ENCODE data around the gene ZIC3. TPM values are rescaled to one million over a fixed set of nuclear protein-coding genes. Genes with fewer than 3 reads are reported as not detected.

ZIC3 gene
- total RNA-seq (not detected), polyA plus RNA-seq (not detected), total RNA-seq (not detected)

DNA sequence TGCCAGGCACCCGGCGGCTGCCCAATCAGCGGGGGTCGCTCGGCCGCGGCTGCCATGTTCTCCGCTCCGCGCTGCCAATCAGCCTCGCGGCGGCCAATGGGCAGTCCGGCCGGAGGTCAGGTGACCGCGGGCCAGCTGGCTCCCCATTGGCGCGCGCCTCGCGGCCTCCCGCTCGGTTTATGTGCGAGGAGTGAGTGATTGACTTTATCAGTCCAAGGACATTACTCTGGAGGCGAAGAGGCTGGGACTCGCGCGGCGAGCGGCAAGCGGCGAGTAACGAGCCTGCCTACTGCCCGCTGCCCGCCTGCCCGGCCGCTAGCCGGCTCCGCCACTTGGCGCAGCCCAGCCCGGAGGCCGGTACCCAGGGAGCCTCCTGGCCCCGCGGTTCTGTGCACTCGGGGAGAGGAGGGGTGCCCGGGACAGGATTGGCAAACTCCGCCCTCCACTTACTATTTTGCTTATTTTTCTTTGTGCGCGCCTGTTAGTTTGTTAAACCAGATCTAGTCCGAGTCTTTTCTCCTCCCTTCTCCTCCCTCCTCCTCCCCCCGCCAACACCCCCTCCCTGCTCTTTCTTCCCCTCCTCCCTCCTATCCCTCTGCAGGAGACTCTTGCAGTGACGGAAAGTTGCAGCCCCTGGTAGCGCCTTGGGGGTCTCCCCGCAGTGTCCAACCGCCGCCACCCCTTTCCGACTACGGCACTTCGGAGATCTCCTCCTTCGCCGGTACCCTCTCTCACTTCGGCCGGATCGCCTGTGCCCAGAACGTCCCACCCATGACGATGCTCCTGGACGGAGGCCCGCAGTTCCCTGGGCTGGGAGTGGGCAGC, at the start of gene ZIC3:
Gene ZIC3 (plus strand): TSS at position 207 of the 825 bp plus-strand sequence. CDS start 565 bp downstream, at position 772.
- DNase-seq (no peak), ATAC-seq (no peak)
- peaks cover 0 to 16% of the 10 kb centered on the region in 2 donors for H3K27me3 ChIP-seq (ENCODE audit: control insufficient read depth in 2 of 2, insufficient read depth in 2 of 2, low read length in 2 of 2)
- peaks cover 6 to 27% (median 16%) of the 10 kb centered on the region in 7 donors for H3K4me1 Mint-ChIP-seq
- no peaks in the 10 kb centered on the region for H3K36me3 ChIP-seq (ENCODE audit: control insufficient read depth in 2 of 3, insufficient read depth in 3 of 3, low read length in 3 of 3)
- no peak within 1 kb of the TSS for H3K27ac ChIP-seq (ENCODE audit: low read depth, low read length)
- H3K9me3 Mint-ChIP-seq = peaks cover 0 to 21% (median 4%) of the 10 kb centered on the region in 11 donors
- peak within 1 kb of the TSS in 1 of 9 donors; percentile 82 for H3K27ac Mint-ChIP-seq
- peaks cover 0 to 4% of the 10 kb centered on the region in 2 donors for H3K4me1 ChIP-seq (ENCODE audit: control insufficient read depth in 2 of 2, insufficient read depth in 2 of 2, low read length in 2 of 2)
- H3K4me3 Mint-ChIP-seq = peak within 1 kb of the TSS; percentile 33 to 84 (median 66)
- CTCF ChIA-PET = no interaction called here
- H3K4me3 ChIP-seq (ENCODE audit: low read length) = no peak within 1 kb of the TSS
- no peaks in the 10 kb centered on the region for H3K9me3 ChIP-seq (ENCODE audit: control insufficient read depth in 2 of 3, low read length in 3 of 3)
- POLR2A ChIA-PET = no interaction called here
- peaks cover 47 to 77% (median 56%) of the 10 kb centered on the region in 5 donors for H3K27me3 Mint-ChIP-seq
- H3K36me3 Mint-ChIP-seq = peaks cover 0 to 4% (median 0%) of the 10 kb centered on the region in 5 donors
- intact Hi-C loops (cut with micrococcal nuclease) = no loop called here

DNA sequence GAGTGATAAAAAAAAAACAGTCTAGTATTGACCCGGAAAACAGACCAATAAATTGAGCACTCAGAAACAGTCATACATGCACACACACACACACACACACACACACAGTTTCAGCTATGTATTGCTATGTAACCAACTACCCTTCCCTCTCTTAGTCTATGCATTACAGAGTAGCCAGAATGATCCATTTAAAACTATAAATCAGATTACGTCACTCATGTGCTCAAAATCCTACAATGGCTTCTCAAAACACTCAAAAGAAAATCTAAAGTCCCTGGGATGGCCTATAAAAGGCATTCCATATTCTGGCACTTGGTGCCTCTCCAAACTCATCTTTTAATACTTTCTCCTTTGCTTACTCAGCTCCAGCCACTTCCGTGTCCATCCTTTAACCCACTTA, 46.5 kb upstream of the ZIC3 start:
- H3K4me1 ChIP-seq (ENCODE audit: control insufficient read depth in 2 of 2, insufficient read depth in 2 of 2, low read length in 2 of 2) = no peaks in the 10 kb centered on the region
- intact Hi-C loops (cut with micrococcal nuclease) = no loop called here
- Mint-ChIP-seq H3K27me3 (peaks cover 0 to 15% (median 10%) of the 10 kb centered on the region in 5 donors), H3K4me1 (no peaks in the 10 kb centered on the region), H3K9me3 (peaks cover 0 to 1% (median 0%) of the 10 kb centered on the region in 11 donors), H3K27ac (no peak overlapping the region), H3K36me3 (no peaks in the 10 kb centered on the region), H3K4me3 (no peak overlapping the region)
- ATAC-seq (no peak), DNase-seq (no peak)
- H3K27ac ChIP-seq (ENCODE audit: low read depth, low read length) = no peak overlapping the region
- no peaks in the 10 kb centered on the region for H3K9me3 ChIP-seq (ENCODE audit: control insufficient read depth in 2 of 3, low read length in 3 of 3)
- ChIA-PET POLR2A (no interaction called here), CTCF (no interaction called here)
- no peak overlapping the region for H3K4me3 ChIP-seq (ENCODE audit: low read length)
- no peaks in the 10 kb centered on the region for H3K27me3 ChIP-seq (ENCODE audit: control insufficient read depth in 2 of 2, insufficient read depth in 2 of 2, low read length in 2 of 2)
- no peaks in the 10 kb centered on the region for H3K36me3 ChIP-seq (ENCODE audit: control insufficient read depth in 2 of 3, insufficient read depth in 3 of 3, low read length in 3 of 3)

DNA sequence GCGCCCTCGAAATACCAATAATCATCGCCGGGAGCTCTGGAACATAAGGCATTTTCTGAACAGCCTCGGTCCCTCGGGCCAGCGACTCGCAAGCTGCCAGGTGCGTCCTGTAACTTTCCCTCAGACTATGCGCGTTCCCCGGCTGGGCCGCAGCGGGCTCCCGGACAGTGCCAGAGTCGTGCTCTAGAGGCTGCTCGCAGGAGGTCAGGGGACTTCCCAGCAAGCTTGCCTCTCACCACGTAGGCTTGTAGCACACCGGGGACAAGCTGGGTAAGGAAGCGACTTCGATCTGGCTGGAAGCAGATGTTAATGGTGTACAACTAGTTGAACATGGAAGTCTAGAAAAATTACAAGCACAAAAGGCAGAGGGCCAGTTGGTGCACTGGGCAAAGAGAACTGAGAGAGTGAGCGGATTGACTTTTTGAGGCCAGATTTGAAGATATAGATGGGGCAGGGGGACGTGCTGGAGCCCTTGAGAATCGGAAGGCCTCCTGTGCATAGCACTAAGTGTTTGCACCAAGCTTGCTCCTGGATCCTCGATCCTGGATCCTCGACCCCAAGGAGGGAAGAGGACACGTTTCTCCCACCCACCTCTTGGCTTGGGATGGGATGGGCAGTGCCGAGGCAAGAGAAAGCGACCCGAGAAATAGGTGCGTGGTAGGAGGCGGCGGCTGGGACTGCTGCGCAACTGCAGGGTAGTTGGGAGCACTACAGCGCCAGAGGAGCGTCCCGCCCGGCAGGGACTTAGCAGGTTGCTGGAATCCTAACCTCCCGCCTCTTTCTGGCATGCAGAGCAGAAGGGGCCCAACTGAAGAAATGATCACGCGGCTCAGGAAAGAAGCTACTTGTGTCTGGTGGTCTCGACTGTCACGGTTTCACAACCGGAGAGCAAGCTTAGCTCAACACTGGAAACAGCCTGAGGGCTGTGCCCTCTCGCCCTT, 19.9 kb upstream of the ZIC3 start:
- Histone ChIP-seq H3K27ac (ENCODE audit: low read depth, low read length) (no peak overlapping the region), H3K27me3 (ENCODE audit: control insufficient read depth in 2 of 2, insufficient read depth in 2 of 2, low read length in 2 of 2) (no peaks in the 10 kb centered on the region), H3K9me3 (ENCODE audit: control insufficient read depth in 2 of 3, low read length in 3 of 3) (no peaks in the 10 kb centered on the region), H3K4me3 (ENCODE audit: low read length) (no peak overlapping the region), H3K4me1 (ENCODE audit: control insufficient read depth in 2 of 2, insufficient read depth in 2 of 2, low read length in 2 of 2) (no peaks in the 10 kb centered on the region), H3K36me3 (ENCODE audit: control insufficient read depth in 2 of 3, insufficient read depth in 3 of 3, low read length in 3 of 3) (no peaks in the 10 kb centered on the region)
- Mint-ChIP-seq H3K4me1 (peaks cover 0 to 15% (median 12%) of the 10 kb centered on the region in 7 donors), H3K36me3 (no peaks in the 10 kb centered on the region), H3K27ac (no peak overlapping the region), H3K27me3 (peaks cover 21 to 56% (median 41%) of the 10 kb centered on the region in 5 donors), H3K4me3 (peak overlapping the region in 1 of 10 donors; percentile 40), H3K9me3 (peaks cover 0 to 3% (median 0%) of the 10 kb centered on the region in 11 donors)
- ATAC-seq (no peak), DNase-seq (no peak)
- ChIA-PET CTCF (no interaction called here), POLR2A (no interaction called here)
- intact Hi-C loops (cut with micrococcal nuclease) = no loop called here

DNA sequence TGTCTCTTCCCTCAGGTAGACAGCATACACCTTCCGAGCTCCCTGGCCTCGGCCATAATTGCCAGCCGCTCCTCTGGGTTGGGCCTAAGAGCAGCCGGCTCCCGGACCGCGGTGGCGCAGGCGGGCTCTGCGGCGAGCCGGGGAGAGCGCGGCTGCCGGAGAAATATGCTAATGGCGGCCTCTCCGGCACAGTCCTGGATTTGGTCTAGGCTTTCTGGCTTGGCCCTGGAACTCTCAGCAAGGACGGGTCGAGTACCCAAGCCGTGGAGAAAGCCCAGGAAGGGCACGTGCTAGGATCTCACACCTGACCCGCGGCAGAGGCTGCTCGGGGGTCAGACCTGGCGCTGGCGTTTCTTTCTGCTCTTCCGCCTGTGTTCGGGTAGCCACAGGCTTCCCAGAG, 18.6 kb upstream of the ZIC3 start:
- H3K9me3 Mint-ChIP-seq = peaks cover 0 to 3% (median 0%) of the 10 kb centered on the region in 11 donors
- intact Hi-C loops (cut with micrococcal nuclease) = loop anchor here in 1 of 2 donors (1.0 kb wide), 1 partner anchor 124 kb away; no protein-coding TSS in a partner anchor
- CTCF ChIA-PET = no interaction called here
- no peaks in the 10 kb centered on the region for H3K36me3 Mint-ChIP-seq
- H3K4me1 Mint-ChIP-seq = peaks cover 0 to 20% (median 16%) of the 10 kb centered on the region in 7 donors
- no peaks in the 10 kb centered on the region for H3K36me3 ChIP-seq (ENCODE audit: control insufficient read depth in 2 of 3, insufficient read depth in 3 of 3, low read length in 3 of 3)
- no peak overlapping the region for H3K27ac Mint-ChIP-seq
- ATAC-seq (no peak), DNase-seq (no peak)
- no peaks in the 10 kb centered on the region for H3K27me3 ChIP-seq (ENCODE audit: control insufficient read depth in 2 of 2, insufficient read depth in 2 of 2, low read length in 2 of 2)
- peaks cover 26 to 62% (median 46%) of the 10 kb centered on the region in 5 donors for H3K27me3 Mint-ChIP-seq
- H3K9me3 ChIP-seq (ENCODE audit: control insufficient read depth in 2 of 3, low read length in 3 of 3) = no peaks in the 10 kb centered on the region
- POLR2A ChIA-PET = no interaction called here
- H3K4me3 Mint-ChIP-seq = peak overlapping the region in 4 of 10 donors; percentile 16 to 47 (median 40)
- H3K27ac ChIP-seq (ENCODE audit: low read depth, low read length) = no peak overlapping the region
- no peak overlapping the region for H3K4me3 ChIP-seq (ENCODE audit: low read length)
- H3K4me1 ChIP-seq (ENCODE audit: control insufficient read depth in 2 of 2, insufficient read depth in 2 of 2, low read length in 2 of 2) = no peaks in the 10 kb centered on the region

DNA sequence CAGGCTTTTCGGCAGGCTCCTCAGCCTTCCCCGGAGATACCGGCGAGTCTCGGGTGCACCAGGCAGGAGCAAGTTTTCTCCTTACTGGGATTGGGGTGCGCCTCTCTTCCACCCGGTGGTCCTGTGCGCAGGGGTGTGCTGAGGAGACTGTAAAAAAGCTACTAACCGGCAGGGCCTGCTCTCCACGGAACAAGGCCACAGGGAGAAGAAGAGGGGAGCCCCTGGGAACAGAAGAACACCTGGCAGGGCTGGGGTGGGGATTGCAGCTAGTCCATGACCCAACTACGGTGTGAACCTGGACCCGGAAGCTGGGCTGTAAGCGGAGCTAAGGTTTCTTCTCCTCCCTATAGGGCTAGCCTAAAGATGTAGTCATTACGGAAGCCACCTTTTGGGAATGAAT, 17.7 kb upstream of the ZIC3 start:
- ChIA-PET POLR2A (no interaction called here), CTCF (no interaction called here)
- no peak overlapping the region for H3K27ac ChIP-seq (ENCODE audit: low read depth, low read length)
- ATAC-seq (no peak), DNase-seq (no peak)
- no peaks in the 10 kb centered on the region for H3K4me1 ChIP-seq (ENCODE audit: control insufficient read depth in 2 of 2, insufficient read depth in 2 of 2, low read length in 2 of 2)
- Mint-ChIP-seq H3K36me3 (no peaks in the 10 kb centered on the region), H3K9me3 (peaks cover 0 to 3% (median 0%) of the 10 kb centered on the region in 11 donors), H3K27me3 (peaks cover 26 to 65% (median 43%) of the 10 kb centered on the region in 5 donors), H3K27ac (no peak overlapping the region), H3K4me1 (peaks cover 0 to 20% (median 16%) of the 10 kb centered on the region in 7 donors), H3K4me3 (peak overlapping the region in 4 of 10 donors; percentile 7 to 46 (median 32))
- H3K4me3 ChIP-seq (ENCODE audit: low read length) = no peak overlapping the region
- no peaks in the 10 kb centered on the region for H3K27me3 ChIP-seq (ENCODE audit: control insufficient read depth in 2 of 2, insufficient read depth in 2 of 2, low read length in 2 of 2)
- H3K36me3 ChIP-seq (ENCODE audit: control insufficient read depth in 2 of 3, insufficient read depth in 3 of 3, low read length in 3 of 3) = no peaks in the 10 kb centered on the region
- intact Hi-C loops (cut with micrococcal nuclease) = loop anchor here in 1 of 2 donors (2.0 kb wide), 1 partner anchor 15 kb away; no protein-coding TSS in a partner anchor
- no peaks in the 10 kb centered on the region for H3K9me3 ChIP-seq (ENCODE audit: control insufficient read depth in 2 of 3, low read length in 3 of 3)

DNA sequence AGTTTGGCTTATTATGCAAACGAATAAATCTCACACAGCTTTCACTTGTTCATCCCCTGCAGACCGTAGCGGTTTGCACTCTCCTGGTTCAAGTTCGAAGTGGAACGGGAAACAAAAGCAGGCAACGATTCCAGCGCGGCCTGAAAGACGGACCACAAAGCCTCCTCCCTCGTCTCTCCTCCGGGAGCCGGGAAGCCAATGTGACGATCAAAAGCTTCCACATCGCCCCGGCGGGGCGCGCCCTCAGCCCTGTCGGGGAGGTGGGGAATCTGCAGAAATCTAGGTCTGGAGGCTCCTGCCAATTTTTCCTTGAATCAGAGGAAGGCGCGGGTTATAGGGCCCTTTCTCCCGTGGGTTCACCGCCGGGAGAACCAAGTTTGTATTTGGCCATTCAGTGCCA, 16.9 kb upstream of the ZIC3 start:
- H3K4me3 ChIP-seq (ENCODE audit: low read length) = no peak overlapping the region
- Mint-ChIP-seq H3K36me3 (no peaks in the 10 kb centered on the region), H3K9me3 (peaks cover 0 to 3% (median 0%) of the 10 kb centered on the region in 11 donors), H3K4me3 (peak overlapping the region in 4 of 10 donors; percentile 7 to 34 (median 19)), H3K4me1 (peaks cover 0 to 20% (median 16%) of the 10 kb centered on the region in 7 donors), H3K27ac (no peak overlapping the region), H3K27me3 (peaks cover 24 to 59% (median 43%) of the 10 kb centered on the region in 5 donors)
- no peaks in the 10 kb centered on the region for H3K27me3 ChIP-seq (ENCODE audit: control insufficient read depth in 2 of 2, insufficient read depth in 2 of 2, low read length in 2 of 2)
- intact Hi-C loops (cut with micrococcal nuclease) = loop anchor here in 1 of 2 donors (2.0 kb wide), 1 partner anchor 14 kb away; no protein-coding TSS in a partner anchor
- H3K4me1 ChIP-seq (ENCODE audit: control insufficient read depth in 2 of 2, insufficient read depth in 2 of 2, low read length in 2 of 2) = no peaks in the 10 kb centered on the region
- no peaks in the 10 kb centered on the region for H3K9me3 ChIP-seq (ENCODE audit: control insufficient read depth in 2 of 3, low read length in 3 of 3)
- H3K27ac ChIP-seq (ENCODE audit: low read depth, low read length) = no peak overlapping the region
- ChIA-PET POLR2A (no interaction called here), CTCF (no interaction called here)
- no peak for ATAC-seq
- no peaks in the 10 kb centered on the region for H3K36me3 ChIP-seq (ENCODE audit: control insufficient read depth in 2 of 3, insufficient read depth in 3 of 3, low read length in 3 of 3)
- DNase-seq = no peak

Data from naive thymus-derived CD4-positive, alpha-beta T cell (primary cell).